GM10266 (cell line): ENCODE data around the gene SLC25A12.

ENCODE experiments used
- DNase-seq: peaks from one replicate; pipeline ENCODE4 v3.0.0; 2012; ENCODE audit errors: extremely low spot score
- CTCF ChIP-seq: IDR thresholded peaks from 2 replicates; pipeline ENCODE4 v1.5.1; 2012; ENCODE audit warnings: mild to moderate bottlenecking, low read depth; ENCODE audit not compliant: control insufficient read depth, insufficient read depth; ENCODE audit errors: missing control alignments

The SLC25A12 gene

GRCh38 chr2:171893824-171894611, at the start of gene SLC25A12:
SLC25A12 (minus strand) TSS chr2:171894244; CDS start chr2:171894214, 30 bp downstream.
- TF ChIP-seq CTCF: no peak
- DNase-seq: peak; percentile 94

- no peak for TF ChIP-seq CTCF
- no peak for DNase-seq
Measured at GRCh38 chr2:171941316-171941699, 47.3 kb upstream of the SLC25A12 start.

GRCh38 chr2:171939743-171940071, 45.7 kb upstream of the SLC25A12 start:
- DNase-seq: no peak
- no peak for TF ChIP-seq CTCF

- no peak for TF ChIP-seq CTCF
- DNase-seq: no peak
Measured at GRCh38 chr2:171939058-171939742, 45.2 kb upstream of the SLC25A12 start.

GRCh38 chr2:171930385-171930784, 36.3 kb upstream of the SLC25A12 start:
- DNase-seq: no peak
- TF ChIP-seq CTCF: no peak

- TF ChIP-seq CTCF: no peak
Measured at GRCh38 chr2:171924170-171924942, 30.3 kb upstream of the SLC25A12 start.

More at GRCh38 chr2:171924170-171924942, 30.3 kb upstream of the SLC25A12 start:
- no peak for DNase-seq
